OCI-LY1 (cell line): ENCODE measurements around the gene PAK4.

Experiments
- EZH2 ChIP-seq: fragments of 200-600 bp; sonication (generic), shearing (Covaris generic); IDR thresholded peaks from 2 replicates; pipeline ENCODE4 v1.8.0; 2017; ENCODE audit warnings: borderline replicate concordance, mixed run types, mild to moderate bottlenecking, antibody characterized with exemption, low read length, moderate library complexity, mixed read lengths
- TF ChIP-seq, protein P1 (sequence below): fragments of 200-600 bp; sonication (generic), shearing (Covaris generic); IDR thresholded peaks from 2 replicates; pipeline ENCODE4 v1.5.1; 2017; ENCODE audit warnings: mild to moderate bottlenecking, antibody characterized with exemption, low read length, moderate library complexity, mixed read lengths

DNA sequence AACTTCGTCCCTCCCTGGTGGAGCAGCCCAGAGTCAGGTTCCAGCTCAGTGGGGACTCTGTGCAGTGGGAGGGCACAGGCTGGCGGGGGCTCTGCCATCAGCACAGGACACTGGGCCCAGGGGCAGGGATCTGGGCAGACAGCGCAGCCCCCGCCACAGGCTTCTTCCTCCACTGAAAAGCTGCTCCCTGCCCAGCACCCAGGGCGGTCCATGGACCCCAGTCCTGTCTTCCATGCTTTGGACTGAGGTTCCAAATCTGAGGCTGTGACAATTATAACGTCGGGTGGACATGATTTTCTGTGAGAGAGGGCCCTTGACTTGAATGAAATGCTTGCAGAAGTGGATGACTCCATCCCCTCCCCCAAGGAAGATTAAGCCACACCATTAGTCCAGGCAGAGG lies 50.0 kb downstream of the PAK4 start:
- TF ChIP-seq, protein P1, sequence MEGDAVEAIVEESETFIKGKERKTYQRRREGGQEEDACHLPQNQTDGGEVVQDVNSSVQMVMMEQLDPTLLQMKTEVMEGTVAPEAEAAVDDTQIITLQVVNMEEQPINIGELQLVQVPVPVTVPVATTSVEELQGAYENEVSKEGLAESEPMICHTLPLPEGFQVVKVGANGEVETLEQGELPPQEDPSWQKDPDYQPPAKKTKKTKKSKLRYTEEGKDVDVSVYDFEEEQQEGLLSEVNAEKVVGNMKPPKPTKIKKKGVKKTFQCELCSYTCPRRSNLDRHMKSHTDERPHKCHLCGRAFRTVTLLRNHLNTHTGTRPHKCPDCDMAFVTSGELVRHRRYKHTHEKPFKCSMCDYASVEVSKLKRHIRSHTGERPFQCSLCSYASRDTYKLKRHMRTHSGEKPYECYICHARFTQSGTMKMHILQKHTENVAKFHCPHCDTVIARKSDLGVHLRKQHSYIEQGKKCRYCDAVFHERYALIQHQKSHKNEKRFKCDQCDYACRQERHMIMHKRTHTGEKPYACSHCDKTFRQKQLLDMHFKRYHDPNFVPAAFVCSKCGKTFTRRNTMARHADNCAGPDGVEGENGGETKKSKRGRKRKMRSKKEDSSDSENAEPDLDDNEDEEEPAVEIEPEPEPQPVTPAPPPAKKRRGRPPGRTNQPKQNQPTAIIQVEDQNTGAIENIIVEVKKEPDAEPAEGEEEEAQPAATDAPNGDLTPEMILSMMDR = no peak
- TF ChIP-seq EZH2 = no peak
